Type B pancreatic cell (in vitro differentiated cells): ENCODE measurements around the gene THAP3. TPM values are rescaled to one million over a fixed set of nuclear protein-coding genes. Genes with fewer than 3 reads are reported as not detected.

ENCODE experiments used
- DNase-seq: peaks from one replicate; pipeline ENCODE4 v3.0.0; 2021; ENCODE audit warnings: mixed read lengths; ENCODE audit not compliant: unreplicated experiment; ENCODE audit errors: extremely low spot score
- H3K27ac Mint-ChIP-seq: 2 replicates; pipeline ENCODE4 v1.8.0; 2021; ENCODE audit warnings: mild to moderate bottlenecking, mixed read lengths
- H3K27me3 Mint-ChIP-seq: 2 replicates; pipeline ENCODE4 v1.8.0; 2021; ENCODE audit warnings: mixed read lengths
- H3K36me3 Mint-ChIP-seq: 2 replicates; pipeline ENCODE4 v1.8.0; 2021; ENCODE audit warnings: mixed read lengths
- H3K4me1 Mint-ChIP-seq: one replicate; pipeline ENCODE4 v1.8.0; 2021; ENCODE audit warnings: mixed read lengths; ENCODE audit not compliant: unreplicated experiment
- H3K4me3 Mint-ChIP-seq: 2 replicates; pipeline ENCODE4 v1.8.0; 2021; ENCODE audit warnings: mild to moderate bottlenecking, mixed read lengths
- H3K9me3 Mint-ChIP-seq: 2 replicates; pipeline ENCODE4 v1.8.0; 2021; ENCODE audit warnings: mixed read lengths
- total RNA-seq: library from RNA; stranded (reverse); gene quantifications from 2 replicates; pipeline ENCODE4 v1.2.1, GENCODE V29; 2021; ENCODE audit warnings: low replicate concordance
- TF ChIP-seq, protein P1 (sequence below): fragments of 200-600 bp; sonication (generic); conservative IDR thresholded peaks from 2 replicates; pipeline ENCODE4 v1.5.0; 2021; ENCODE audit warnings: antibody characterized with exemption, mild to moderate bottlenecking

The THAP3 gene
- total RNA-seq, 1 donor from 2014 or later = 21.6 TPM

- H3K4me1 Mint-ChIP-seq = no peaks in the 10 kb centered on the region
- TF ChIP-seq, protein P1, sequence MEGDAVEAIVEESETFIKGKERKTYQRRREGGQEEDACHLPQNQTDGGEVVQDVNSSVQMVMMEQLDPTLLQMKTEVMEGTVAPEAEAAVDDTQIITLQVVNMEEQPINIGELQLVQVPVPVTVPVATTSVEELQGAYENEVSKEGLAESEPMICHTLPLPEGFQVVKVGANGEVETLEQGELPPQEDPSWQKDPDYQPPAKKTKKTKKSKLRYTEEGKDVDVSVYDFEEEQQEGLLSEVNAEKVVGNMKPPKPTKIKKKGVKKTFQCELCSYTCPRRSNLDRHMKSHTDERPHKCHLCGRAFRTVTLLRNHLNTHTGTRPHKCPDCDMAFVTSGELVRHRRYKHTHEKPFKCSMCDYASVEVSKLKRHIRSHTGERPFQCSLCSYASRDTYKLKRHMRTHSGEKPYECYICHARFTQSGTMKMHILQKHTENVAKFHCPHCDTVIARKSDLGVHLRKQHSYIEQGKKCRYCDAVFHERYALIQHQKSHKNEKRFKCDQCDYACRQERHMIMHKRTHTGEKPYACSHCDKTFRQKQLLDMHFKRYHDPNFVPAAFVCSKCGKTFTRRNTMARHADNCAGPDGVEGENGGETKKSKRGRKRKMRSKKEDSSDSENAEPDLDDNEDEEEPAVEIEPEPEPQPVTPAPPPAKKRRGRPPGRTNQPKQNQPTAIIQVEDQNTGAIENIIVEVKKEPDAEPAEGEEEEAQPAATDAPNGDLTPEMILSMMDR = no peak
- no peaks in the 10 kb centered on the region for H3K36me3 Mint-ChIP-seq
- DNase-seq = no peak
- no peaks in the 10 kb centered on the region for H3K9me3 Mint-ChIP-seq
- H3K27ac Mint-ChIP-seq = no peak overlapping the region
- no peaks in the 10 kb centered on the region for H3K27me3 Mint-ChIP-seq
- H3K4me3 Mint-ChIP-seq = no peak overlapping the region
These were observed 35.7 kb upstream of the THAP3 start for GRCh38 chr1:6588893-6589520.

GRCh38 chr1:6590046-6590445, 34.6 kb upstream of the THAP3 start:
- Mint-ChIP-seq H3K4me1 (no peaks in the 10 kb centered on the region), H3K36me3 (no peaks in the 10 kb centered on the region), H3K27ac (no peak overlapping the region), H3K27me3 (no peaks in the 10 kb centered on the region), H3K9me3 (no peaks in the 10 kb centered on the region), H3K4me3 (no peak overlapping the region)
- TF ChIP-seq, protein P1 = no peak
- no peak for DNase-seq

GRCh38 chr1:6591222-6591621, 33.4 kb upstream of the THAP3 start:
- Mint-ChIP-seq H3K4me1 (peaks cover 2% of the 10 kb centered on the region), H3K9me3 (no peaks in the 10 kb centered on the region), H3K27ac (no peak overlapping the region), H3K36me3 (no peaks in the 10 kb centered on the region), H3K27me3 (no peaks in the 10 kb centered on the region), H3K4me3 (no peak overlapping the region)
- no peak for DNase-seq
- TF ChIP-seq, protein P1 = no peak

GRCh38 chr1:6591644-6592043, 33.0 kb upstream of the THAP3 start:
- no peak for DNase-seq
- H3K27ac Mint-ChIP-seq = no peak overlapping the region
- no peaks in the 10 kb centered on the region for H3K27me3 Mint-ChIP-seq
- no peaks in the 10 kb centered on the region for H3K36me3 Mint-ChIP-seq
- H3K4me1 Mint-ChIP-seq = peaks cover 5% of the 10 kb centered on the region
- TF ChIP-seq, protein P1 = no peak
- no peaks in the 10 kb centered on the region for H3K9me3 Mint-ChIP-seq
- H3K4me3 Mint-ChIP-seq = no peak overlapping the region

DNA sequence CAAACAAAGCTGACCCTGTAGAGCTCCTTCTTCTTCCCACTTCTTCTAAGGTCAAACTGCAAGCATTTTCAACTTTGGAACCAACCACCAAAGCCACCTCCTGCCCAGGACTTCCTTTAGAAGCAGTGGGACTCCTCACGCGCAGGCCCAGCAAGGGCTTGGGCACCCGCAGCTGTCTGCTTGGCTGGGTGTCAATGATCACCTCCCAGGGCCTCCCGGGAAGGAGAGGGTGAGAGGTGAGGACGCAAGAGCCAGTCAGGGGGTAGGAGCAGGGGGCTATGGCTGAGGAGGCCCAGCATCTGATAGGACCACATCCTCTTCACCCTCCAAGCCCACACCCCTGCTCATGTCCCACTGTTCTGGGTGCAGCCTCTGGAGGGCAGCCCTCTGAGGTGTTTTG, 32.2 kb upstream of the THAP3 start:
- Mint-ChIP-seq H3K27ac (no peak overlapping the region), H3K9me3 (no peaks in the 10 kb centered on the region), H3K27me3 (no peaks in the 10 kb centered on the region), H3K4me1 (peaks cover 5% of the 10 kb centered on the region), H3K4me3 (no peak overlapping the region), H3K36me3 (no peaks in the 10 kb centered on the region)
- TF ChIP-seq, protein P1 = no peak
- DNase-seq = no peak
